Adipocyte (in vitro differentiated cells): ENCODE results near the gene OCLN.
"Not testable (repeated sequence)": the region's sequence is repeated elsewhere in the genome, so short reads cannot be mapped to it uniquely, and the experiment has no call there.

Experiments used
- DNase-seq: peaks from one replicate; pipeline ENCODE4 v3.0.0-alpha.2; 2015; ENCODE audit warnings: low read depth
- H3K27me3 ChIP-seq: replicated peaks from 2 replicates; pipeline ENCODE4 v1.7.0; 2013; ENCODE audit warnings: mild to moderate bottlenecking, low read length, moderate library complexity; ENCODE audit not compliant: control insufficient read depth, insufficient read depth
- H3K36me3 ChIP-seq: 2 replicates; pipeline ENCODE4 v1.7.0; 2013; ENCODE audit warnings: low read length, mild to moderate bottlenecking, moderate library complexity; ENCODE audit not compliant: control insufficient read depth, insufficient read depth, severe bottlenecking
- H3K4me1 ChIP-seq: 2 replicates; pipeline ENCODE4 v1.7.0; 2013; ENCODE audit warnings: mild to moderate bottlenecking, low read length, moderate library complexity; ENCODE audit not compliant: control insufficient read depth, insufficient read depth
- H3K4me3 ChIP-seq: 2 replicates; pipeline ENCODE4 v1.7.0; 2013; ENCODE audit warnings: mild to moderate bottlenecking, low read length, moderate library complexity
- H3K9ac ChIP-seq: 2 replicates; pipeline ENCODE4 v1.7.0; 2013; ENCODE audit warnings: mild to moderate bottlenecking, low read length, moderate library complexity
- H3K9me3 ChIP-seq: 2 replicates; pipeline ENCODE4 v1.7.0; 2013; ENCODE audit warnings: mild to moderate bottlenecking, low read length, moderate library complexity; ENCODE audit not compliant: control insufficient read depth

The OCLN gene

GRCh38 chr5:69467442-69468225 lies 25.0 kb upstream of the OCLN start:
- DNase-seq = no peak
- H3K27me3 ChIP-seq = no peaks in the 10 kb centered on the region
- H3K9me3 ChIP-seq = no peaks in the 10 kb centered on the region

GRCh38 chr5:69468631-69469030 lies 24.0 kb upstream of the OCLN start:
- no peaks in the 10 kb centered on the region for H3K9me3 ChIP-seq
- no peak overlapping the region for H3K4me3 ChIP-seq
- H3K36me3 ChIP-seq = no peaks in the 10 kb centered on the region
- no peaks in the 10 kb centered on the region for H3K4me1 ChIP-seq
- H3K27me3 ChIP-seq = no peaks in the 10 kb centered on the region
- H3K9ac ChIP-seq = no peak overlapping the region
- no peak for DNase-seq

More at GRCh38 chr5:69467442-69468225, 25.0 kb upstream of the OCLN start:
- Histone ChIP-seq H3K36me3 (no peaks in the 10 kb centered on the region), H3K9ac (no peak overlapping the region), H3K4me1 (no peaks in the 10 kb centered on the region), H3K4me3 (no peak overlapping the region)

- H3K4me3 ChIP-seq, H3K27me3 ChIP-seq, DNase-seq, H3K9ac ChIP-seq, H3K36me3 ChIP-seq, H3K9me3 ChIP-seq, H3K4me1 ChIP-seq: not testable (repeated sequence)
Measured at GRCh38 chr5:69471516-69471915, 21.1 kb upstream of the OCLN start.

- not testable (repeated sequence) for H3K4me3 ChIP-seq, H3K36me3 ChIP-seq, H3K4me1 ChIP-seq, H3K9me3 ChIP-seq, H3K27me3 ChIP-seq, H3K9ac ChIP-seq, DNase-seq
Measured at GRCh38 chr5:69472535-69473143, 20.0 kb upstream of the OCLN start.

GRCh38 chr5:69477170-69477569 lies 15.4 kb upstream of the OCLN start:
- DNase-seq = no peak
- no peaks in the 10 kb centered on the region for H3K36me3 ChIP-seq
- no peaks in the 10 kb centered on the region for H3K4me1 ChIP-seq
- no peak overlapping the region for H3K4me3 ChIP-seq
- H3K9ac ChIP-seq = no peak overlapping the region
- no peaks in the 10 kb centered on the region for H3K27me3 ChIP-seq
- H3K9me3 ChIP-seq = no peaks in the 10 kb centered on the region

- not testable (repeated sequence) for H3K4me3 ChIP-seq, H3K36me3 ChIP-seq, H3K4me1 ChIP-seq, DNase-seq, H3K9me3 ChIP-seq, H3K27me3 ChIP-seq, H3K9ac ChIP-seq
Measured at GRCh38 chr5:69478296-69478695, 14.3 kb upstream of the OCLN start.

GRCh38 chr5:69484891-69485290 lies 7.7 kb upstream of the OCLN start:
- H3K9ac ChIP-seq = no peak overlapping the region
- H3K36me3 ChIP-seq = no peaks in the 10 kb centered on the region
- H3K4me1 ChIP-seq = peaks cover 3% of the 10 kb centered on the region
- H3K9me3 ChIP-seq = no peaks in the 10 kb centered on the region
- H3K4me3 ChIP-seq = no peak overlapping the region
- DNase-seq = peak; percentile 50
- peaks cover 2% of the 10 kb centered on the region for H3K27me3 ChIP-seq

- Histone ChIP-seq H3K9ac (no peak overlapping the region), H3K36me3 (no peaks in the 10 kb centered on the region), H3K4me1 (peaks cover 3% of the 10 kb centered on the region), H3K9me3 (no peaks in the 10 kb centered on the region), H3K4me3 (no peak overlapping the region), H3K27me3 (peaks cover 2% of the 10 kb centered on the region)
- DNase-seq = no peak
Measured at GRCh38 chr5:69485471-69485870, 7.1 kb upstream of the OCLN start.

GRCh38 chr5:69489246-69489645 lies 3.3 kb upstream of the OCLN start:
- peaks cover 22% of the 10 kb centered on the region for H3K4me1 ChIP-seq
- H3K9me3 ChIP-seq = no peaks in the 10 kb centered on the region
- no peaks in the 10 kb centered on the region for H3K36me3 ChIP-seq
- H3K4me3 ChIP-seq = no peak overlapping the region
- H3K9ac ChIP-seq = no peak overlapping the region
- DNase-seq = no peak
- peaks cover 8% of the 10 kb centered on the region for H3K27me3 ChIP-seq

GRCh38 chr5:69491027-69491426 lies 1.6 kb upstream of the OCLN start:
- H3K9me3 ChIP-seq = no peaks in the 10 kb centered on the region
- H3K36me3 ChIP-seq = no peaks in the 10 kb centered on the region
- no peak overlapping the region for H3K4me3 ChIP-seq
- H3K4me1 ChIP-seq = peaks cover 19% of the 10 kb centered on the region
- H3K27me3 ChIP-seq = peaks cover 18% of the 10 kb centered on the region
- no peak for DNase-seq
- no peak overlapping the region for H3K9ac ChIP-seq

GRCh38 chr5:69491838-69492390 lies 676 bp upstream of the OCLN start:
- H3K36me3 ChIP-seq = no peaks in the 10 kb centered on the region
- no peak overlapping the region for H3K9ac ChIP-seq
- peaks cover 19% of the 10 kb centered on the region for H3K4me1 ChIP-seq
- DNase-seq = no peak
- H3K9me3 ChIP-seq = no peaks in the 10 kb centered on the region
- peak overlapping the region; percentile 84 for H3K4me3 ChIP-seq
- peaks cover 18% of the 10 kb centered on the region for H3K27me3 ChIP-seq
